Vagina (tissue), 2 donors: ENCODE data around the gene SLC16A5.

Experiments used
- CTCF ChIP-seq, 3 experiments: fragments of 450-650 bp in 2 of 3; fragments of 200-600 bp in 1 of 3; sonication (generic) in 1 of 3; IDR thresholded peaks; one replicate each; pipeline ENCODE4 v1.5.1; 2017 to 2019; ENCODE audit warnings: antibody characterized with exemption in 3 of 3, mild to moderate bottlenecking in 2 of 3, moderate library complexity in 2 of 3
- POLR2A ChIP-seq, 2 donors: fragments of 450-650 bp; IDR thresholded peaks; one replicate each; pipeline ENCODE4 v1.6.1; 2017; ENCODE audit warnings: antibody characterized with exemption in 2 of 2, mild to moderate bottlenecking in 2 of 2, moderate library complexity in 2 of 2
- POLR2AphosphoS5 ChIP-seq, 2 donors: sonication (generic); formaldehyde crosslinking; IDR thresholded peaks; one replicate each; pipeline ENCODE4 v1.9.0; 2017; ENCODE audit warnings: antibody characterized with exemption in 2 of 2, mild to moderate bottlenecking in 2 of 2, low read depth in 1 of 2; ENCODE audit not compliant: insufficient read depth in 1 of 2

GRCh38 chr17:75068750-75069149 lies 19.0 kb upstream of the SLC16A5 start:
- TF ChIP-seq CTCF (IDR thresholded peaks at IDR 0.05) (no peak), POLR2AphosphoS5 (IDR thresholded peaks at IDR 0.05; ENCODE audit: insufficient read depth in 1 of 2, low read depth in 1 of 2) (no peak), POLR2A (IDR thresholded peaks at IDR 0.05) (no peak)
